ENCODE measurements around the gene RTKN.

DNA sequence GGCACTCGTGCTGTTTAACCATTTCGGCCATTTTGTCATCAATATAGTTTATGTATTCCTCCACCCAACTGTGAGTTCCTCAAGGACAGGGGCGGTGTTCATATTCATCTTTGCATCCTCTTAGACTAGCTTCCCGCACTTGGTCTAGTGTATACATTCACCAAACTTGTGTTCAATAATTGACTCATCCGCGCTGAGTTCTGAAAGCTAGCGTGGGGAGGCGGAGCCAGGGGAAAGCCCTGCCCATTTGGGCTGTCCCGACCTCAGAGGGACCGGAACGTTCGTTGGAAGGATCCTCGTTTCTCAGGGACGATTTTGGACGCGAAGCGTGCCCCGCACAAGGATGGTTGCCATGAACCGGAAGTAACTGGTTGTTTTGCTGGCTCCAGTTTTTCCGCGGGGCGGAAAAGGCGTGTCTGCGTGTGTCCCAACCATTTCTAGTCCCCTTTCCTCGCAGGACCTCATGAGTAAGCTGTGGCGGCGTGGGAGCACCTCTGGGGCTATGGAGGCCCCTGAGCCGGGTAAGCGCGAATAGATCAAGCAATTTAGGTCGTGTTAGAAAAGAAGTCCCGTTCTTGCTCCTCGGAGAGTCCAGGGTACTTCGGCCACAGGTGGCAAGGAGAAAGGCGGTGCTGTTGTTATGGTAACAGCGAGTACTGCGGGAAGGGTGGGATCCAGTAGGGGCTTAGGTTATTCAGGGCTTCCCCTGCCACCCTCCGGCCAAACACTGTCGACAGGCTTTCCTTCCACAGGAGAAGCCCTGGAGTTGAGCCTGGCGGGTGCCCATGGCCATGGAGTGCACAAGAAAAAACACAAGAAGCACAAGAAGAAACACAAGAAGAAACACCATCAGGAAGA lies 13.1 kb upstream of the RTKN start, which contains the start of gene INO80B:
- no peak for TF ChIP-seq CTCF (IDR thresholded peaks at IDR 0.05; ENCODE audit: insufficient read depth, low read length, poor library complexity, severe bottlenecking)
- TF ChIP-seq EZH2phosphoT487 (conservative IDR thresholded peaks at IDR 0.05; ENCODE audit: low read length) = no peak

Data from SU-DHL-6 (cell line).